ENCODE results near the gene SLC41A3. TPM values are rescaled to one million over a fixed set of nuclear protein-coding genes. Genes with fewer than 3 reads are reported as not detected.
"Not testable (repeated sequence)": the region's sequence is repeated elsewhere in the genome, so short reads cannot be mapped to it uniquely, and the experiment has no call there.

The SLC41A3 gene
- polyA plus RNA-seq, 2 of the 4 experiments (the other 2 are of a cell fraction): 18.9 to 24.2 TPM

- TF ChIP-seq PBX3 (IDR thresholded peaks at IDR 0.05): no peak
Measured at GRCh38 chr3:126003447-126004190, 80.3 kb downstream of the SLC41A3 start (continued).

- Histone ChIP-seq H3K4me3 (no peak overlapping the region), H3K9me3 (no peaks in the 10 kb centered on the region), H3K27ac (no peak overlapping the region), H3K4me1 (no peaks in the 10 kb centered on the region), H3K4me2 (no peak overlapping the region)
- POLR2A ChIA-PET: no interaction called here
- CTCF ChIA-PET: no interaction called here
- ATAC-seq: no peak
- no peak for DNase-seq (ENCODE audit: low read depth in 1 of 2, low spot score in 1 of 2)
- FAIRE-seq: no peak
- TF ChIP-seq MYC (IDR thresholded peaks at IDR 0.05; ENCODE audit: borderline replicate concordance, low read length) (no peak), PBX3 (IDR thresholded peaks at IDR 0.05) (no peak), ZFP36 (IDR thresholded peaks at IDR 0.05; ENCODE audit: borderline replicate concordance, partially characterized antibody) (no peak), TFCP2L1 (CRISPR knock-in tag; IDR thresholded peaks at IDR 0.05) (no peak), RARB (CRISPR knock-in tag; IDR thresholded peaks at IDR 0.05) (no peak), JUN (IDR thresholded peaks at IDR 0.05) (no peak), ZNF302 (CRISPR knock-in tag; IDR thresholded peaks at IDR 0.05) (no peak), JUNB (IDR thresholded peaks at IDR 0.05) (no peak), BCL3 (IDR thresholded peaks at IDR 0.05) (no peak), EP300 (IDR thresholded peaks at IDR 0.05) (no peak), POLR2AphosphoS2 (conservative IDR thresholded peaks at IDR 0.05; ENCODE audit: low read length) (no peak), HOXA7 (CRISPR knock-in tag; IDR thresholded peaks at IDR 0.05) (no peak), RCOR1 (IDR thresholded peaks at IDR 0.05; ENCODE audit: low read depth, low read length) (no peak), HES2 (IDR thresholded peaks at IDR 0.05) (no peak), ESRRA (IDR thresholded peaks at IDR 0.05; ENCODE audit: borderline replicate concordance, low read length) (no peak), CBX2 (IDR thresholded peaks at IDR 0.05; ENCODE audit: borderline replicate concordance, low read depth) (no peak)
Measured at GRCh38 chr3:126002189-126002588, 81.7 kb downstream of the SLC41A3 start.

GRCh38 chr3:125996751-125997150, 87.2 kb downstream of the SLC41A3 start:
- ATAC-seq; CTCF ChIA-PET; H3K27ac ChIP-seq; FAIRE-seq; H3K4me2 ChIP-seq; H3K4me3 ChIP-seq; H3K9me3 ChIP-seq; H3K4me1 ChIP-seq; DNase-seq (ENCODE audit: low read depth in 1 of 2, low spot score in 1 of 2); POLR2A ChIA-PET: not testable (repeated sequence)
- no CpG with 5 or more reads among the region's 4 CpGs for WGBS (ENCODE audit: missing lambda C conversion rate)

GRCh38 chr3:125990253-125990970, 93.5 kb downstream of the SLC41A3 start:
- H3K4me1 ChIP-seq: peaks cover 6% of the 10 kb centered on the region
- CTCF ChIA-PET: no interaction called here
- ATAC-seq (peak; percentile 100), FAIRE-seq (no peak), DNase-seq (ENCODE audit: low read depth in 1 of 2, low spot score in 1 of 2) (peak; percentile 75 to 91)
- H3K27ac ChIP-seq: peak overlapping the region; percentile 74 to 86
- no peaks in the 10 kb centered on the region for H3K9me3 ChIP-seq
- peak overlapping the region; percentile 82 for H3K4me2 ChIP-seq
- H3K4me3 ChIP-seq: peak overlapping the region; percentile 64
- POLR2A ChIA-PET: interaction anchor here (1.0 kb wide), 1 partner anchor 94 kb away, joined by 5 read pairs; the partner anchor contains the start of gene SLC41A3
- under 1% methylated on average over 31 of the region's 52 CpGs for WGBS (ENCODE audit: missing lambda C conversion rate)
- TF ChIP-seq CHD2 (IDR thresholded peaks at IDR 0.05; ENCODE audit: low read length, partially characterized antibody): no peak
- TF ChIP-seq E2F6 (IDR thresholded peaks at IDR 0.05; ENCODE audit: borderline replicate concordance, low read depth): peak; percentile 52
- TF ChIP-seq PHF8 (IDR thresholded peaks at IDR 0.05; ENCODE audit: borderline replicate concordance, low read depth): peak; percentile 43; the same call in 1 of the 2 replicates
- TF ChIP-seq RNF2 (IDR thresholded peaks at IDR 0.05; ENCODE audit: borderline replicate concordance, low read depth): peak; percentile 4; the same call in 1 of the 2 replicates
- peak in 1 of 2 experiments; percentile 57; a peak in 3 of 5 replicates for TF ChIP-seq JUN (IDR thresholded peaks at IDR 0.05)
- peak; percentile 34; the same call in 1 of the 2 replicates for TF ChIP-seq POLR2A (IDR thresholded peaks at IDR 0.05; ENCODE audit: low read length)
- TF ChIP-seq HDAC2 (IDR thresholded peaks at IDR 0.05): no peak
- no peak for TF ChIP-seq CBX2 (IDR thresholded peaks at IDR 0.05; ENCODE audit: borderline replicate concordance, low read depth)
- no peak for TF ChIP-seq ZNF302 (CRISPR knock-in tag; IDR thresholded peaks at IDR 0.05)
- TF ChIP-seq POLR2AphosphoS2 (conservative IDR thresholded peaks at IDR 0.05; ENCODE audit: low read length): no peak
- TF ChIP-seq HMGXB4 (CRISPR knock-in tag; IDR thresholded peaks at IDR 0.05; ENCODE audit: borderline replicate concordance): no peak
